ENCODE results near the gene CCT7.
A peak's percentile ranks its signal among the peaks of the same experiment; 100 is the strongest.

The CCT7 gene

DNA sequence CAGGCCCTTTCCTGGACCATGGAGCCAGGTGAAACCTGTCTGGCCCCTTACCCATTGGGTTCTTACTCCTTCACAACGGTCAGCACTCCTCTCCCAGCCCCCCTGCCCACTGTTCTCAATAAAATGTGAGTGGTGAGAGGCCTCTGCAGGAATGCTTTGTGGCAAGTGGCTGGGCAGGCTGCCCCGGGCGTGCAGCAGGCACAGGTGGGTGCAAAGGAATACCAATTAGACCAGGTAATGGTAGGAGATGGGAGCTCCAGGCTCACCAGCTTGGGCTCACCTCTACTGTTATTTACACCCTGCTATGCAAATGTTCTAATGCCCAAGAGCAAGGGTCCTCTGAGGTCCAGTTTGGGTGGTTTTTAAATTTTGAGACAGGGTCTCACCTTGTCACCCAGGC lies 7.0 kb upstream of the CCT7 start:
- no peak for TF ChIP-seq POLR2AphosphoS5 (IDR thresholded peaks at IDR 0.05; ENCODE audit: low read depth, low read length)
- TF ChIP-seq SIN3A (IDR thresholded peaks at IDR 0.05; ENCODE audit: borderline replicate concordance, insufficient read depth, low read length): no peak
- TF ChIP-seq, protein P1, sequence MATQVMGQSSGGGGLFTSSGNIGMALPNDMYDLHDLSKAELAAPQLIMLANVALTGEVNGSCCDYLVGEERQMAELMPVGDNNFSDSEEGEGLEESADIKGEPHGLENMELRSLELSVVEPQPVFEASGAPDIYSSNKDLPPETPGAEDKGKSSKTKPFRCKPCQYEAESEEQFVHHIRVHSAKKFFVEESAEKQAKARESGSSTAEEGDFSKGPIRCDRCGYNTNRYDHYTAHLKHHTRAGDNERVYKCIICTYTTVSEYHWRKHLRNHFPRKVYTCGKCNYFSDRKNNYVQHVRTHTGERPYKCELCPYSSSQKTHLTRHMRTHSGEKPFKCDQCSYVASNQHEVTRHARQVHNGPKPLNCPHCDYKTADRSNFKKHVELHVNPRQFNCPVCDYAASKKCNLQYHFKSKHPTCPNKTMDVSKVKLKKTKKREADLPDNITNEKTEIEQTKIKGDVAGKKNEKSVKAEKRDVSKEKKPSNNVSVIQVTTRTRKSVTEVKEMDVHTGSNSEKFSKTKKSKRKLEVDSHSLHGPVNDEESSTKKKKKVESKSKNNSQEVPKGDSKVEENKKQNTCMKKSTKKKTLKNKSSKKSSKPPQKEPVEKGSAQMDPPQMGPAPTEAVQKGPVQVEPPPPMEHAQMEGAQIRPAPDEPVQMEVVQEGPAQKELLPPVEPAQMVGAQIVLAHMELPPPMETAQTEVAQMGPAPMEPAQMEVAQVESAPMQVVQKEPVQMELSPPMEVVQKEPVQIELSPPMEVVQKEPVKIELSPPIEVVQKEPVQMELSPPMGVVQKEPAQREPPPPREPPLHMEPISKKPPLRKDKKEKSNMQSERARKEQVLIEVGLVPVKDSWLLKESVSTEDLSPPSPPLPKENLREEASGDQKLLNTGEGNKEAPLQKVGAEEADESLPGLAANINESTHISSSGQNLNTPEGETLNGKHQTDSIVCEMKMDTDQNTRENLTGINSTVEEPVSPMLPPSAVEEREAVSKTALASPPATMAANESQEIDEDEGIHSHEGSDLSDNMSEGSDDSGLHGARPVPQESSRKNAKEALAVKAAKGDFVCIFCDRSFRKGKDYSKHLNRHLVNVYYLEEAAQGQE (IDR thresholded peaks at IDR 0.05; ENCODE audit: insufficient read depth in 1 of 2, low read depth in 2 of 2, low read length in 2 of 2): no peak
- no peak for TF ChIP-seq FOXP2 (optimal IDR thresholded peaks at IDR 0.05; ENCODE audit: borderline replicate concordance, extremely low read depth, extremely low read length, insufficient read depth)
- TF ChIP-seq TAF1 (IDR thresholded peaks at IDR 0.05; ENCODE audit: borderline replicate concordance, insufficient read depth, low read length): no peak

DNA sequence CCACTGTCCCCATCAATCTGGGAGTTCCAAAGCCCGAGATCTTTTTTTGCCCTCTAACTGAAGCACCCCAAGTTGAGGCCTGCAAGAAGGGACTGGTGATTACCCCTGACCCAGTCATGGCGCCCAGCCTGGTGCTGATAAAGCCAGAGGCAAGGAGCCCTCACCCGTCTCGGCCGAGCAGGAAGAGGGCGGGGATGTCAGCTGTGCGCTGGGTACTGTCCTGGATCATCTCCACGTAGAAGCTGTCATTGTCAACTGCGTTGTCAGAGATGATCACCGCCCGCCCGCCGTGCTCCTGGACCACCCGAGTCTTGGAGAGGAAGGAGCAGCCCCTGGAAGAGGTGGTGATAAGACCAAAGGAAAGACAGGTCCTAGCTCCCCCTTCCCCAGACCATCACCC lies 5.5 kb upstream of the CCT7 start:
- TF ChIP-seq FOXP2 (optimal IDR thresholded peaks at IDR 0.05; ENCODE audit: borderline replicate concordance, extremely low read depth, extremely low read length, insufficient read depth) (no peak), POLR2AphosphoS5 (IDR thresholded peaks at IDR 0.05; ENCODE audit: low read depth, low read length) (no peak), SIN3A (IDR thresholded peaks at IDR 0.05; ENCODE audit: borderline replicate concordance, insufficient read depth, low read length) (no peak), TAF1 (IDR thresholded peaks at IDR 0.05; ENCODE audit: borderline replicate concordance, insufficient read depth, low read length) (no peak)
- TF ChIP-seq, protein P1 (IDR thresholded peaks at IDR 0.05; ENCODE audit: insufficient read depth in 1 of 2, low read depth in 2 of 2, low read length in 2 of 2): no peak

DNA sequence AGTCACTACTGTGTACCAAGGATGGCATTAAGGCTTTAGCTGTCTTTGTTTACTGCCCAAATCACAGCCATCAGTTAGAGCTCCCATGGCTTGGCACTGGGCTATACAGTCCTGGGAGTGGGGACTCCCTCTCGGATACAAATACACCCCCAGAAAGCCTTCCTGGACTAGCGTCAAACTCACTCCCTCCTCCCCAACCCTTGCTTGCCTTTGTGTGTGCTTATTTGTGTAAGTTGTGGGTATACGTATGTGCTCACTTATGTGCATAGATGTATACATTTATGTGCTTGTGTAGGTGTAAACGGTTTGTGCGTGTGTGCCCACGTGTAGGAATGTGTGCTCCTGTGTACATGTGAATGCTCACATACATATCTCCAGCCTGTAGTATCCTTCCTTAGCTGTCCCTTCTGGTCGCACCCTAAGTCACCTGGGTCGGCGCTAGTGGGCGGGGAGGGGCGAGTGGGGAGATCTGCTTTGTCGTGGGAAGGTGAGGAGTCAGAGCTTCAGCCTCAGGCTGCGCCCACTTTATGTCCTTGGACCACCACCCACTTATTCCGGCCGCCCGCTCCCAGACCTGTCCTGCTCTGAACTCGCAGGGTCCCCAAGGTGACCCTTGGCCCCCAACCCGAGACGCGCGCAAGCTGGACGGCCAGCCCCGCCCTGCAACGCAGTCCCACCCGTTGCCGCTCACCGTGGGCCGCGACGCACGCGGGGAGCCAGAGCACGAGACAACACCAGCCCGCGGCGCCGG lies 1.5 kb upstream of the CCT7 start:
- TF ChIP-seq FOXP2 (optimal IDR thresholded peaks at IDR 0.05; ENCODE audit: borderline replicate concordance, extremely low read depth, extremely low read length, insufficient read depth): no peak

DNA sequence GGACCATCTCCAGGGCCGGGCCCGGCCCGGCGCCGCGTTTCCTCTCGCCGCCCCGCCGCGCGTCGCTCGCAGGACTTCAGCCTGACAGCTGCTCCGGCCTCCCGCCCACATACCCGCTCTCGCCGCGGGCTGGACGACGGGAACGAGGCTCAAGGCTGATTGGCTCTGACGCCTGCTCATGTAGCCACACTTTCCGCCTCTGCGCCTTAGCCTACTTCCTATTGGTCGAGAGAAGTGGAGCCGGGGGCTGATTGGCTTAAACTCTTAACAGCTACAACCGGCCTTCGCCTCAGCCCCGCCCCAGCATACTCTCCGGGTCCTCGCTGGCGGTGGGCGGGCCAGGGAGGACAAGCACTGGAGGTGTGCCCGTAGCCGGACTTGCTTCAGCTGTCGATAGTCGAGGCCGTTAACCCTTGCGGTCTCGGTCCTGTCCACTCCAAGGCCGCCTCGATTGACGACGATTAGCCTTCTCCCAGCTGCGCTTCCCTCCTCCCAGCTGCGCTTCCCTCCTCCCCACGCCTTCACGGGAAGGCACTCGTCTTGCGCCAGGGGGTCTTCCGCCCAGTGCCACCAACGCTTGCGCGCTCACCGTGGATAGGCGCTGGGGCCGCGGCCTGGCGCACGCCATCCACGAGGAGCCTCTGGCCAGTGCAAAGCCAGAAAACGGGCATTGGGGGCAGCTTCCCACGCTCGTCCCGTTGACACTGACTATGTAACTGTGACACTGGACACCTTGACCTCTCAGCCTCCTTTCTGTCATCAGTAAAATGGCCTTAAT lies 765 bp upstream of the CCT7 start, which contains the start of gene PRADC1:
Gene PRADC1 (minus strand): TSS at position 86 of the 778 bp plus-strand sequence. CDS start 79 bp downstream, at position 7.
- TF ChIP-seq POLR2AphosphoS5 (IDR thresholded peaks at IDR 0.05; ENCODE audit: low read depth, low read length): peak; percentile 68
- peak; percentile 59 for TF ChIP-seq FOXP2 (optimal IDR thresholded peaks at IDR 0.05; ENCODE audit: borderline replicate concordance, extremely low read depth, extremely low read length, insufficient read depth)
- TF ChIP-seq SIN3A (IDR thresholded peaks at IDR 0.05; ENCODE audit: borderline replicate concordance, insufficient read depth, low read length): peak; percentile 63; the same call in 1 of the 2 replicates
- TF ChIP-seq, protein P1 (IDR thresholded peaks at IDR 0.05; ENCODE audit: insufficient read depth in 1 of 2, low read depth in 2 of 2, low read length in 2 of 2): no peak
- no peak for TF ChIP-seq TAF1 (IDR thresholded peaks at IDR 0.05; ENCODE audit: borderline replicate concordance, insufficient read depth, low read length)

DNA sequence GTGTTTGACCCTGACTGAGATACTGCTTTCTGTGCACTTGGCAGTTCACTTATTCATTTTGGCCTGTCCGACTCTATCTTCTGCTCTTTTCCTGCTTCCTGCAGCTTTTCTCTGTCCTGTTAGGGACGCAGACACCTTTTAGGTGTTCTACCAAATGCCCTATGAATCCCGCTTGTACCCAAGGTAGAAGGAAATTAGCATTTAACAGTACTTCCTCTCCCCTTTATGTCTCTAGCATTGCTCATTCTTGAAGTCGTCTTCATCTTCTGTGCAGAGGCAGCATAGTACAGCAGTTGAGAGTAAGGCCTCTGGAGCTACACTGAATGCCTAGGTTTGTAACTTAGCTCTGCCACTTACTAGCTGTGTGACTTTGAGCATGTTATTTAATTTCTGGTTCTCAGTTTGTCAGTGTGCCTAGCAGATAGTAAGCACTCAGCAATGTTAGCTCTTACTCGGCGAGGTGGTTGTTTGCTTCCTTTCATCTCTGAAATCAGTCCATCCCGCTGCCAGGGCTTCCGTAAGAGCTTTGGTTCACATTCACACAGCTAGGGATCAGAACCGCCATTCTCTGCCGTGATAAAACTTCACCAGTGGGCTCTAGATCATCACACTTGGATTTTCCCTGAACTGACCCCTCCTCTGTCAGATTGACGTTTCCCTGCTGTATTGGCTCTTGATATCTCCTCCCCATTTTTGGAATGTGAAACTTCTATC lies 1.4 kb downstream of the CCT7 start:
- TF ChIP-seq TAF1 (IDR thresholded peaks at IDR 0.05; ENCODE audit: borderline replicate concordance, insufficient read depth, low read length) (no peak), FOXP2 (optimal IDR thresholded peaks at IDR 0.05; ENCODE audit: borderline replicate concordance, extremely low read depth, extremely low read length, insufficient read depth) (no peak), SIN3A (IDR thresholded peaks at IDR 0.05; ENCODE audit: borderline replicate concordance, insufficient read depth, low read length) (no peak), POLR2AphosphoS5 (IDR thresholded peaks at IDR 0.05; ENCODE audit: low read depth, low read length) (no peak)
- TF ChIP-seq, protein P1 (IDR thresholded peaks at IDR 0.05; ENCODE audit: insufficient read depth in 1 of 2, low read depth in 2 of 2, low read length in 2 of 2): no peak
